GM23248 (cell line): ENCODE results near the gene STARD7.
"Not testable (repeated sequence)": the region's sequence is repeated elsewhere in the genome, so short reads cannot be mapped to it uniquely, and the experiment has no call there.

ENCODE experiments used
- EZH2 ChIP-seq: fragments of 200-600 bp; sonication (generic); IDR thresholded peaks from 2 replicates; pipeline ENCODE4 v1.6.1; 2018; ENCODE audit warnings: antibody characterized with exemption, mild to moderate bottlenecking; ENCODE audit not compliant: insufficient read depth, poor library complexity, severe bottlenecking
- EZH2phosphoT487 ChIP-seq: fragments of 200-600 bp; sonication (generic); IDR thresholded peaks from 2 replicates; pipeline ENCODE4 v1.6.1; 2018; ENCODE audit warnings: antibody characterized with exemption, moderate library complexity, mild to moderate bottlenecking, low read depth; ENCODE audit not compliant: insufficient read depth

DNA sequence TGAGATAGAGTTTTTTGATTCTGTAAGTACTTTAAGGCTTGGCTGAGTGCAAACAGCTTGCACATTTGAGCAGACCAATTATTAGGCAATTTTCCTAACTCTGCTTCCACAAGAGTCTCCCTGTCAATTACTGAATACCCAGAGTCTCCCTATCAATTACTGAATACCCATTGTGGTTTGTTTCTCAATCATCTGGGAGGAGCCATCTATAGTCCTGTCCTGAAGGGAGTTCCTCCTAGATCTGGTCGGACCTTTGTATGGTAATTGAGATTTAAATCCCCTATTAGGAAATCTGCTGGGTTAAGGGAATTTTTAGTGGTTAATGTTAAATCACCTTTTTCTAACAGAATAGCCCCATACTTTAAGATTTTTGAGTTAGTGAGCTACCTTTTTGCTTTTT, 12.5 kb upstream of the STARD7 start:
- TF ChIP-seq EZH2, EZH2phosphoT487: not testable (repeated sequence)
